HG03045 (cell line): ENCODE results near the gene MINPP1.
"Not testable (repeated sequence)": the region's sequence is repeated elsewhere in the genome, so short reads cannot be mapped to it uniquely, and the experiment has no call there.

Source experiments
- ATAC-seq: cut with Tn5 transposase; IDR thresholded peaks from one replicate; pipeline ENCODE4 v1.9.1; 2021; ENCODE audit warnings: mild to moderate bottlenecking, moderate library complexity; ENCODE audit not compliant: unreplicated experiment

The MINPP1 gene

GRCh38 chr10:87562750-87563149 is 58.1 kb downstream of the MINPP1 start:
- ATAC-seq: no peak

- ATAC-seq: no peak
Observed at GRCh38 chr10:87565010-87565409, 60.3 kb downstream of the MINPP1 start.

DNA sequence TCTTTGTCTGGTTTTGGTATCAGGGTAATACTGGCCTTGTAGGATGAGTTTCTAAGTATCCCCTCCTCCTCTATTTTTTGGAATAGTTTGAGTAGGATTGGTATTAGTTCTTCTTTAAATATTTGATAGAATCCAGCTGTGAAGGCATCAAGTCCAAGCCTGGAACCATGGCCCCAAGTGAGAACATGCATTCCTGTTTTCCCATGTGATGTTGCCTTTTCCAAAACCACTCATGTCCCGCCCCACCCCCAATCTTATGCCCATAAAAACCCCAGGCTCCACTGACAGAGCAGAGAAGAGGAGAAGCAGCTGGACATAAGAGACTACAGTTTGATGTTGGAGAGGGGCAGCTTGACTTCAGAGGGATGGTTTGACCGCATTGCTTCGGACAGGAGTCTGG is 71.2 kb downstream of the MINPP1 start:
- no peak for ATAC-seq

DNA sequence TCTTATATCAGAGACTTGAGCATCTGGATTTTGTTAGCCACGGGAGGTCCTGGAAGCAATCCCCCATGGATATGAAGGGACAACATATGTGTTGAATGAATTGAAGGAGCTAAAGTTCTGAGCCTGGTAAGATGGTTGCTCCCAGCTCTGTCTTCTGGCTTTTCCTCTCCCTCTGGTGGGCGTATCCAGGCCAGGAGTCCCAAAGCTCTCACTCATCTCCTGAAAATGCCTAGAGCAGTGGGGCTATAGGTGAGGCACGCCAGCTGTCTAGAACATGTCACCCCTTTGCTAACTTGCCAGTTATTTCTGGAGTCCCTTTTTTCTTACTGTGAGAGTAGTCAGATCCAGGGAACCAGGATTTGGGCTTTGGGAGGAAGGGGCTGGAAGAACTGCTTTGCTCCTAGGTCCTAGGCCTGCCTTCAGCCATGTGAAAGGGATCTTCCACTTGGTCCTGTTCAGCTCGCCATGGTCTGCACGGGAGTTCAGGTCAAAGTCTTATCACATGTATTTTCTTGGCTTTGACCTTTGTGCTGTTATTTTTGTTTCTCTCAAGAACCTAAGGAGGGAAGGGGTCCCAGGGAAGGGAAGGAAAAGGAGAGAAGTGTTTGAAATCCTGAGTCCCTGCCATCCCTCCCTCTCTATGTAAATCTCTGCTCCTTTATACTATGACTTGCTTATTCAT is 73.6 kb downstream of the MINPP1 start:
- no peak for ATAC-seq

DNA sequence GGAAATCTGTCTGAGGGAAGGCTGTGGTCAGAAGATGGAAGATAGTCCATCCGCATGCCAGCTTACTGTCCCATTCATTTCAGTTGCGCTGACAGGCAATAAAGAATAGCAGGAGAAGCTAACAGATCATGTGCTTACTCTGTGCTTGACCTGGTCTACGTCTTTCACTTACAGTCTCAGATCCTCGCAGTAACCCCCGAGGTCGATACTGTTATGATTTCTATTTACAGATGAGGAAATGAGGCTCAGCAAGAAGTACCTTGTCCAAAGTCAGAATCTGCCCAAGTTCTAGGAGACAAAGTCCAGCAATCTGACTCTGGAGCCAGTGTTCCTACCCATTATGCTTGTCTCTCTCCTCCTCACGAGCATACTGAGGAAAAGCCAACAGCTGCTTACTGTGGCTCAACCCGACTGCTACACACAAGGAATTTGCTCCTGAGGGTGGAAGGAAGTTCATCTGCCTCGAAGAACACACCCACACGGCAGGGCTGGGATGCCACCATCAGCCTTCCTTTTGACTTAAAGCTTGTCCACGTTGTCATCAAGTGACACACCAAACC is 74.2 kb downstream of the MINPP1 start:
- no peak for ATAC-seq

- ATAC-seq: no peak
Observed at GRCh38 chr10:87579563-87579962, 74.9 kb downstream of the MINPP1 start.

GRCh38 chr10:87580016-87580415 is 75.3 kb downstream of the MINPP1 start:
- ATAC-seq: no peak

GRCh38 chr10:87585565-87586514 is 81.1 kb downstream of the MINPP1 start:
- no peak for ATAC-seq

GRCh38 chr10:87589645-87590051 is 85.0 kb downstream of the MINPP1 start:
- no peak for ATAC-seq

DNA sequence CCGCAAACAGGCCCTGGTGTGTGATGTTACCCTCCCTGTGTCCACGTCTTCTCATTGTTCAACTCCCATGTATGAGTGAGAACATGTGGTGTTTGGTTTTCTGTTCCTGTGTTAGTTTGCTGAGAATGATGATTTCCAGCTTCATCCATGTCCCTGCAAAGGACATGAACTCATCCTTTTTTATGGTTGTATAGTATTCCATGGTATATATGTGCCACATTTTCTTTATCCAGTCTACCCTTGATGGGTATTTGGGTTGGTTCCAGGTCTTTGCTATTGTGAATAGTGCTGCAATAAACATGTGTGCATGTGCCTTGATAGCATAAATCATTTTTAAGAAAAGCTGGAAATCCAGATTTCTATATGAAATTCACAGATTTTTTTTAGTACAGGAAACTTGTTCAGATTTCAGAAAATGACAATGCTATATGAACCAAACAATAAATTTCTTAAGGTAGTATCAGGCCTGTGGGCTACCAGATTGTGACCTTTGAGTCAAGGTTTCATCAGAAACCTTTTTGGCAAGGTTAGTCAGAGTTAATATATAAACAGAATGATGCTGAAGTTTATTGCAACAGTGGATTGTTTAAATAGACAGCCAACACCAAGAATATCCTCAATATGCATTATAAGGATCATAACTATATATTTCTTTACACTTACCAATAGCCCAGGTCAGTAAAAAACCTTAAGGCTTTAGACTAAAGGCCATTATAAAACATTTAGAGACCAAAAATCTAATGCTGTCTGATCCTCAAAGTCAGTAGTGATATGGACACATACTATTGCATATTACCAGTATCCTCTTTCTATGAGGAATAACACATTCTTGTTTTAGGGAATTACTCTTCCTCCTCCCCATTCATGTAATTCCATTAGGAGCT is 86.3 kb downstream of the MINPP1 start:
- no peak for ATAC-seq

DNA sequence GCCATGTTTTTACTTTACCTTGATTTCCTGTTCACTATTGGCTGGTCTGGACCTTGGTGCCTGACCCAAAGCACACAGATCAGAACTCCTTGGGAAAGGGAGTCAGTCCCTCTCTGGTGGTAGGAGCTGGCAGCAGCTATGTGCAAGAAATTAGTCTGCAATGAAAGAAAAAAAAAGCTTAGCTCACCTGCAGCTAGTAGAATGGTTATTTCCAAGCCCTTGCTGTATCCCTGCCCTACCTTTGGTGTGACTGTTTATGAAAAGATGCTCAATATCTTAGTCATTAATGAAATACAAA is 86.8 kb downstream of the MINPP1 start:
- ATAC-seq: no peak

DNA sequence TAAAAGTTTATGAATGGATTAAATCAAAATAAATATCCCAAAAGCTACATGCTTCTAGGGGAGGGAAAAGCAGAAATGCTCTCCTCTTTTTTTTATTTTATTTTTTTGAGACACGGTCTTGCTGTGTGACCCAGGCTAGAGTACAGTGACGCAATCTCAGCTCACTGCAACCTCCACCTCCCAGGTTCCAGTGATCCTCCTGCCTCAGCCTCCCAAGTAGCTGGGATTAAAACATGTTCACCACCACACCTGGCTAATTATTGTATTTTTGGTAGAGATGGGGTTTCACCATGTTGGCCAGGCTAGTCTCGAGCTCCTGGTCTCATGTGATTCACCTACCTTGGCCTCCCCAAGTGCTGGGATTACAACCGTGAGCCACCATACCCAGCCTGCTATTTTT is 88.2 kb downstream of the MINPP1 start:
- ATAC-seq: not testable (repeated sequence)

GRCh38 chr10:87593702-87594101 is 89.0 kb downstream of the MINPP1 start:
- ATAC-seq: no peak

- ATAC-seq: no peak
Observed at GRCh38 chr10:87594181-87594580, 89.5 kb downstream of the MINPP1 start.

GRCh38 chr10:87594864-87595263 is 90.2 kb downstream of the MINPP1 start:
- no peak for ATAC-seq

- no peak for ATAC-seq
Observed at GRCh38 chr10:87596351-87596750, 91.7 kb downstream of the MINPP1 start.

DNA sequence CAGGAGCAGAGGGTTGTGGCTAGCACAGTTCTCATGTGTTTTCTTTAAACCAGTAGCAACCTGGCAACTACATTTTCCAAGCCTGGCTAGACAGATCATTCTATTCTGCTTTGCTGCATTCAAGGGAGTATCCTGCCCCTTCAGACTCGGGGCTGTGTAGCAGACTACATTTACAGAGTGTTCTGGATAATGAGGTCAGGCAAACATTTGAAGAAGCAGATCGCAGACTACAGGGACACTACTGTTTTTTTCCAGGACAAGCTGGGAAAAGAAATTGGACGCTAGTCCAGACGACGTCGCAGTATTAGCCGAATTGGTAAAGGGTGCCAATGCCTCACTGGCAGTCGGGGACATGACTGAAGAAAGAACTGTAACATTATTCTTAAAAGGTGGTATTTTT is 94.0 kb downstream of the MINPP1 start:
- no peak for ATAC-seq

DNA sequence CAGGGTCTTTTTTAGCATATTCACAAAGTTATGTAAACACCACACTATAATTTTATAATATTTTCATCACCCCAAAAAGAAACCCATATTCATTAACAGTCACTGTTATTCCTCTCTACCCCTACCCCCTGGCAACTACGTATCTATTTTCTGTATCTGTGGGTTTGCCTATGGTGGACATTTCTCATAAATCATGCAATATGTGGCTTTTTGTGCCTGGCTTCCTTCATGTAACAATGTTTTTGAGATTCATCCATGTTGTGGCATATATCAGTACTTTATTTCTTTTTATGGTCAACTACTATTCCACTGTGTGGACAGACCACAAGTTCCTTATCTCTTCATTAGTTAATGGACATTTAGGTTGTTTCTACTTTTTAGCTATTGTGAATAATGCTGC is 95.9 kb downstream of the MINPP1 start:
- ATAC-seq: no peak
